ENCODE results near the gene B3GALT5. TPM values are rescaled to one million over a fixed set of nuclear protein-coding genes. Genes with fewer than 3 reads are reported as not detected.
A peak's percentile ranks its signal among the peaks of the same experiment; 100 is the strongest.

Gene B3GALT5
- total RNA-seq, 1 donor from 2014 or later = not detected

DNA sequence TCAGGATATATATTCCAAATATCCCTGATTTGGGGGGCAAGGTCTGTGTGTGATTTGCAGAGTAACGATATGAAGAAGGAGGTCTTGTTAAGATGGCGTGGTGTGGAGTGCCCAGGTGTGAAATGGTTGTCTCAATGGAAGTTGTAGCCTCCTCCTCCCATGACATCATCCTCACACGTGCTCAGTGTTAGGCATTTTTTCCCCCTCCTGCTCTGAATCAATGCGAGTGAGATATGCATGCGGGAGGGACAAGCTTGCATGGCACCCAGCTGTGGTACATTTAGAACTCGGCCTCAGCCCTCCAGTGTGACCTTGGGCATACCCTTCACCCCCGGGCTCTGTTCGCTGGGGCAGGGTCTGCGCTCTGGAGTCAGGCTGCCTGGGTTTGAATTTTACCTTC, 55.6 kb downstream of the B3GALT5 start:
- intact Hi-C loops (cut with micrococcal nuclease) = no loop called here

GRCh38 chr21:39669485-39669884, 56.7 kb downstream of the B3GALT5 start:
- Mint-ChIP-seq H3K9me3 (no peaks in the 10 kb centered on the region), H3K27ac (peak overlapping the region; percentile 8), H3K27me3 (ENCODE audit: insufficient read depth) (no peaks in the 10 kb centered on the region), H3K36me3 (ENCODE audit: low read depth) (no peaks in the 10 kb centered on the region), H3K4me3 (no peak overlapping the region), H3K4me1 (ENCODE audit: low read depth) (no peaks in the 10 kb centered on the region)
- intact Hi-C loops (cut with micrococcal nuclease) = no loop called here
- DNase-seq (ENCODE audit: low spot score) = no peak

More for the DNA sequence above, 55.6 kb downstream of the B3GALT5 start:
- no peaks in the 10 kb centered on the region for H3K9me3 Mint-ChIP-seq
- H3K27me3 Mint-ChIP-seq (ENCODE audit: insufficient read depth) = no peaks in the 10 kb centered on the region
- H3K4me3 Mint-ChIP-seq = no peak overlapping the region
- H3K36me3 Mint-ChIP-seq (ENCODE audit: low read depth) = no peaks in the 10 kb centered on the region
- no peak overlapping the region for H3K27ac Mint-ChIP-seq
- H3K4me1 Mint-ChIP-seq (ENCODE audit: low read depth) = no peaks in the 10 kb centered on the region
- DNase-seq (ENCODE audit: low spot score) = no peak

DNA sequence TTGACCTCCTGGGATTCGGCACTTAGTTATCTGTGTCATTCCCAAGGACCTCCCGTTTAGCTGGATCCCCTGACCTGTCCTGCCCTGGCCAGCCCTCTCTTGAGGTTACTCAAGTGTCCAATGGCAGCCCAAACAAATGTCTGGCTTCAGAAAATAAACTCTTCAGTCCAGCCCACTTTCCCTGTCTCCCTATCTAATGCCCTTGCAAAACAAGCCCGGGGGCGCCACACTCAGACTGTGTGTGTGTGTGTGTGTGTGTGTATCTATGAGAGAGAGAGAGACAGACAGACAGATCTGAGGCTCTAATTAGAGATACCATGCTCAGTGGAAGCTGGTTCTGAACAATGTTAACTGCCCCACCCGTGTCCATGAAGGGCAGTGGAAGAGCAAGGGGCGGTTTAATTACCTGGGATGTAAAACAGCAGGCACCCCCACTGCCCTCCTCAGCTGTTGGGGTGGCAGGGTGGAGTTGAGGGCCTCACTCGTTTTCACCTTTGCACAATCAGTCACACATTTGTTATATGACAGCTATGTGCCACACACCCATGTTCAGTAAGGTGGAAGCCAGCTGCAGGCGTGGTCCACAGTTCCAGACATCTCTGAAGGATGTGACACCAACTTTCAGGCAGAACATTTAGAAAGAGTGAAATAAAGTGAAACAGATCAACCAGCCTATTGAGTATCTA, 57.4 kb downstream of the B3GALT5 start:
- H3K27me3 Mint-ChIP-seq (ENCODE audit: insufficient read depth) = no peaks in the 10 kb centered on the region
- H3K27ac Mint-ChIP-seq = peak overlapping the region; percentile 8
- intact Hi-C loops (cut with micrococcal nuclease) = no loop called here
- H3K4me3 Mint-ChIP-seq = no peak overlapping the region
- no peak for DNase-seq (ENCODE audit: low spot score)
- H3K36me3 Mint-ChIP-seq (ENCODE audit: low read depth) = no peaks in the 10 kb centered on the region
- H3K4me1 Mint-ChIP-seq (ENCODE audit: low read depth) = no peaks in the 10 kb centered on the region
- no peaks in the 10 kb centered on the region for H3K9me3 Mint-ChIP-seq

GRCh38 chr21:39670701-39671100, 58.0 kb downstream of the B3GALT5 start:
- H3K4me1 Mint-ChIP-seq (ENCODE audit: low read depth) = no peaks in the 10 kb centered on the region
- no peak for DNase-seq (ENCODE audit: low spot score)
- H3K27ac Mint-ChIP-seq = no peak overlapping the region
- H3K36me3 Mint-ChIP-seq (ENCODE audit: low read depth) = no peaks in the 10 kb centered on the region
- H3K4me3 Mint-ChIP-seq = no peak overlapping the region
- H3K9me3 Mint-ChIP-seq = no peaks in the 10 kb centered on the region
- no peaks in the 10 kb centered on the region for H3K27me3 Mint-ChIP-seq (ENCODE audit: insufficient read depth)
- intact Hi-C loops (cut with micrococcal nuclease) = no loop called here

DNA sequence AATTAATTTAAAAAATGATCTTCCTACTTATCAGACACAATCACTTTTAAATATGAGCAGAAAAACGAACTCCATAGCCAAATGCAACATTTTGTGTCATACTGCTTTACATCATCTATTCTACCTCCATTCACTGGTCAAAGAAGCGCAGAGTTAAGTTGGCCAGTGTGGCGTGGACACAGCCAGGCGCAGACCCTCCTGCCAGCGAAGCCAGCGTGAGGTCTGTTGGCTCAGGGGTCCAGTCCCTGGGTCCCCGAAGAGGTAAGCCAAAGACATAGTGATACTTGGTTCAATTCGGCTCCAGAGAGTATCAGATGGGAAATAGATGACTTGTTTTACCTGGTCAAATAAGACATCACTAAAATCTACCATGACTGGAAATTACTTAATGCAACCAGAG, 59.2 kb downstream of the B3GALT5 start:
- intact Hi-C loops (cut with micrococcal nuclease) = no loop called here
- Mint-ChIP-seq H3K27me3 (ENCODE audit: insufficient read depth) (no peaks in the 10 kb centered on the region), H3K9me3 (no peaks in the 10 kb centered on the region)

GRCh38 chr21:39673163-39673562, 60.4 kb downstream of the B3GALT5 start:
- Mint-ChIP-seq H3K4me1 (ENCODE audit: low read depth) (no peaks in the 10 kb centered on the region), H3K36me3 (ENCODE audit: low read depth) (no peaks in the 10 kb centered on the region), H3K4me3 (no peak overlapping the region), H3K27me3 (ENCODE audit: insufficient read depth) (no peaks in the 10 kb centered on the region), H3K9me3 (no peaks in the 10 kb centered on the region), H3K27ac (no peak overlapping the region)
- DNase-seq (ENCODE audit: low spot score) = no peak
- intact Hi-C loops (cut with micrococcal nuclease) = no loop called here

More for the DNA sequence above, 59.2 kb downstream of the B3GALT5 start:
- H3K27ac Mint-ChIP-seq = no peak overlapping the region
- H3K36me3 Mint-ChIP-seq (ENCODE audit: low read depth) = no peaks in the 10 kb centered on the region
- no peak overlapping the region for H3K4me3 Mint-ChIP-seq
- DNase-seq (ENCODE audit: low spot score) = no peak
- H3K4me1 Mint-ChIP-seq (ENCODE audit: low read depth) = no peaks in the 10 kb centered on the region

- H3K9me3 Mint-ChIP-seq = no peaks in the 10 kb centered on the region
- no peaks in the 10 kb centered on the region for H3K36me3 Mint-ChIP-seq (ENCODE audit: low read depth)
- H3K27me3 Mint-ChIP-seq (ENCODE audit: insufficient read depth) = no peaks in the 10 kb centered on the region
- intact Hi-C loops (cut with micrococcal nuclease) = no loop called here
- no peak overlapping the region for H3K27ac Mint-ChIP-seq
- no peak for DNase-seq (ENCODE audit: low spot score)
- H3K4me1 Mint-ChIP-seq (ENCODE audit: low read depth) = no peaks in the 10 kb centered on the region
- no peak overlapping the region for H3K4me3 Mint-ChIP-seq
These were observed 61.0 kb downstream of the B3GALT5 start for GRCh38 chr21:39673736-39674135.

GRCh38 chr21:39674801-39675200, 62.1 kb downstream of the B3GALT5 start:
- no peaks in the 10 kb centered on the region for H3K4me1 Mint-ChIP-seq (ENCODE audit: low read depth)
- H3K4me3 Mint-ChIP-seq = no peak overlapping the region
- no peaks in the 10 kb centered on the region for H3K36me3 Mint-ChIP-seq (ENCODE audit: low read depth)
- no peaks in the 10 kb centered on the region for H3K27me3 Mint-ChIP-seq (ENCODE audit: insufficient read depth)
- H3K27ac Mint-ChIP-seq = no peak overlapping the region
- intact Hi-C loops (cut with micrococcal nuclease) = no loop called here
- H3K9me3 Mint-ChIP-seq = peaks cover under 1% of the 10 kb centered on the region
- DNase-seq (ENCODE audit: low spot score) = no peak

DNA sequence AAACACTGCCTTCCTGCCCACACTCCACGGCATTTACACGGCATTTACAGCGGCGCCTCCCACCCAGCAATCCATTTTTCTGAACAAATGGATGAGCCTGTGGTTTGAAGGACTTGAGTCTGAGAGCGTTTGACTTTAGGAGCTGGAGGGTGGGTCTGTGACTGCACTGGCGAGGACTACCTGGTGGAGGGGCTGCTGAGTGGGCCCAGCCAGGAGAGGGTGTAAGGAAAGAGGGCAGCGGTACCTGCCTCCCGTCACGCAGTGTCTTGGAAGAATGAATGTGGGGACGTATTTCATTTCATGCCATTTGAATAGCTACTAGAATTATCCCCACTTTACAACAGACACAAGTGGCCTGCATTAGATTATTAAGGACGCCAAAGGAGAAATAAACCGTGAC, 62.9 kb downstream of the B3GALT5 start:
- no peaks in the 10 kb centered on the region for H3K27me3 Mint-ChIP-seq (ENCODE audit: insufficient read depth)
- no peaks in the 10 kb centered on the region for H3K36me3 Mint-ChIP-seq (ENCODE audit: low read depth)
- intact Hi-C loops (cut with micrococcal nuclease) = no loop called here
- no peak for DNase-seq (ENCODE audit: low spot score)
- H3K4me3 Mint-ChIP-seq = no peak overlapping the region
- H3K27ac Mint-ChIP-seq = no peak overlapping the region
- H3K4me1 Mint-ChIP-seq (ENCODE audit: low read depth) = no peaks in the 10 kb centered on the region
- peaks cover 4% of the 10 kb centered on the region for H3K9me3 Mint-ChIP-seq

DNA sequence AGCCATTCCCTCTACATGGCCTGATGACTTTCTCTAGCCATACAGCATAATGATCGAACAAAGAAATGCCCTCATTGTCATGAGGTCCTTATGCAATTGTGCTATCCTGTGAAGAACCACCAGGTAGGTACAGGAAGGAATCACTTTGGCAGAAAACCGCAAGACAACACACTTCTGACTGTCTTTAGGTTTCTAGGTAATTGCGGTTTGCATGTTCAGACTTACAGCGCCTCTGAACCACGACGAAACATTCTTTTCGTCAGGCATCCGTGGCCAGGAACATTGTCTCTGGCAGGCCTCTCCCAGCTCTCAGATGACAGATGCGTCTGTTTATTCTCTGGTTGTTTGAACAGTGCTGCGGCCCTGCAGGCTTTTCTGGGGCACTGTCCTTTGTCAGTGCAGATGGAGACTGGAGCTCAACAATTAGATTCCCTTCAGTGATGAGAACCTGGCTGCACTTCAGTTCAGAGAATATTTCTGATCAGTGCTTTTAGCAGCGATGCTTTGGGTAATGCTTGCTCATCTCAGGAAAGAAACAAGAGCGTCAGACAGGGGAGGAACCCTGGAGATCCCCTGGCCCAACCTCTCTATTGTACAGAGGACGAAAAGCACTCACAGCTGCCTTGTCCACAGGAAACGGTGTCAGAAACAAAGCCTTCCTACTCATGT, 63.4 kb downstream of the B3GALT5 start:
- H3K9me3 Mint-ChIP-seq = peaks cover 4% of the 10 kb centered on the region
- peak overlapping the region; percentile 16 for H3K27ac Mint-ChIP-seq
- no peak for DNase-seq (ENCODE audit: low spot score)
- intact Hi-C loops (cut with micrococcal nuclease) = no loop called here
- H3K27me3 Mint-ChIP-seq (ENCODE audit: insufficient read depth) = no peaks in the 10 kb centered on the region
- no peaks in the 10 kb centered on the region for H3K4me1 Mint-ChIP-seq (ENCODE audit: low read depth)
- H3K36me3 Mint-ChIP-seq (ENCODE audit: low read depth) = no peaks in the 10 kb centered on the region
- no peak overlapping the region for H3K4me3 Mint-ChIP-seq

DNA sequence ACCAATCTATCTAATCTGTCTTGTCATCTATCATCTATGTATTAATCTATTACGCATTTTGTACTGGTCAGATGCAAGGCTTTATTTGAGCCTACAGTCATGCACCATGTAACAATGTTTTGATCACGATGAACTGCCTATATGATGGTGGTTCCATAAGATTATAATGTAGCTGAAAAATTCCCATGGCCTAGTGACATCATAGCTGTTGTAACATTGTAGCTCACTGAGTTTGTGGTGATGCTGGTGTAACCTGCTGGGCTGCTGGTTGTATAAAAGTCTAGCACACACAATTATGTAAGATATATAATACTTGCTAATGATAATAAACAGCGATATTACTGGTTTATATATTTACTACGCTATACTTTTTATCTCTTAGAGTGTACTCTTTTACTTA, 67.5 kb downstream of the B3GALT5 start:
- intact Hi-C loops (cut with micrococcal nuclease) = no loop called here
- no peak overlapping the region for H3K27ac Mint-ChIP-seq

DNA sequence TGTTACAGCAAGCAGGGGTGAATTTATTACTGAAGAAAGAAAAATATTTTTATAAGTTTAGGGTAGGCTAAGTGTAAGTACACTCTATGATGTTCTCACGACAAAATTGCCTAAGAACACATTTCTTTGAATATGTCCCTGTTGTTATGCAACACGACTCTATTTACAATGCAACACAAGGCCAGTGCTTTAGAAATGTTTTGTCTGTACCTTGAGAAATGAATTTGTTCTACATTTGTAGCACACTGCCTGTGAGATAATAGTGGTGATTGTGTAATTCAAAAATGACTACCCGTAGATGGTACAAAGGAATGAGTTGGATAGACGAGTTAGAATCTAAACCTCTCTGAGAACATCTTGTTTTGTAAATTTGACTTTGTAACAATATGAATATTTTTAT, 68.5 kb downstream of the B3GALT5 start:
- Mint-ChIP-seq H3K36me3 (ENCODE audit: low read depth) (no peaks in the 10 kb centered on the region), H3K9me3 (peaks cover 4% of the 10 kb centered on the region), H3K4me1 (ENCODE audit: low read depth) (no peaks in the 10 kb centered on the region), H3K4me3 (no peak overlapping the region), H3K27me3 (ENCODE audit: insufficient read depth) (no peaks in the 10 kb centered on the region), H3K27ac (no peak overlapping the region)
- intact Hi-C loops (cut with micrococcal nuclease) = no loop called here
- no peak for DNase-seq (ENCODE audit: low spot score)

More for the DNA sequence above, 67.5 kb downstream of the B3GALT5 start:
- H3K36me3 Mint-ChIP-seq (ENCODE audit: low read depth) = no peaks in the 10 kb centered on the region
- H3K27me3 Mint-ChIP-seq (ENCODE audit: insufficient read depth) = no peaks in the 10 kb centered on the region
- no peak overlapping the region for H3K4me3 Mint-ChIP-seq
- DNase-seq (ENCODE audit: low spot score) = no peak
- peaks cover 4% of the 10 kb centered on the region for H3K9me3 Mint-ChIP-seq
- H3K4me1 Mint-ChIP-seq (ENCODE audit: low read depth) = no peaks in the 10 kb centered on the region

DNA sequence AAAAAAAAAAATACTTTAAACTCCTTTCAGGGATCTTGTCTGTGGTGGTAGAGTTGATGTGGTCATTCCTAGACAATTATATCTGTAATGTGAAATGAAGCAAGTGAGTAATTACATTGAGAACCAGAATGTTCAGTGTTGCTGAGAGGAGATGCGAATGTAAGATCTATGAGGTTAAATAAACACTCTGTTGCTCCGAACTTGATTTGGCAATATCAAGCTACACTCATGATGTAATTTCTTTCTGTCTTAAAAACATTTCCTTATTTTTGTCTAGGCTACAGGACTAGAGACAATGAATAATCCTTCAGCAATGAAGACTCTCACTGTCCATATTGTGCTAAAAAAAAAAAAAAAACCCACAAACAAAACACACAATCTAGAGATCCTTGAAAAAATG, 69.1 kb downstream of the B3GALT5 start:
- Mint-ChIP-seq H3K27ac (no peak overlapping the region), H3K36me3 (ENCODE audit: low read depth) (no peaks in the 10 kb centered on the region), H3K27me3 (ENCODE audit: insufficient read depth) (no peaks in the 10 kb centered on the region), H3K4me1 (ENCODE audit: low read depth) (no peaks in the 10 kb centered on the region), H3K4me3 (no peak overlapping the region), H3K9me3 (peaks cover 4% of the 10 kb centered on the region)
- intact Hi-C loops (cut with micrococcal nuclease) = no loop called here
- DNase-seq (ENCODE audit: low spot score) = no peak
